ENCODE measurements around the gene ASB2.
A peak's percentile ranks its signal among the peaks of the same experiment; 100 is the strongest.

ASB2 gene

DNA sequence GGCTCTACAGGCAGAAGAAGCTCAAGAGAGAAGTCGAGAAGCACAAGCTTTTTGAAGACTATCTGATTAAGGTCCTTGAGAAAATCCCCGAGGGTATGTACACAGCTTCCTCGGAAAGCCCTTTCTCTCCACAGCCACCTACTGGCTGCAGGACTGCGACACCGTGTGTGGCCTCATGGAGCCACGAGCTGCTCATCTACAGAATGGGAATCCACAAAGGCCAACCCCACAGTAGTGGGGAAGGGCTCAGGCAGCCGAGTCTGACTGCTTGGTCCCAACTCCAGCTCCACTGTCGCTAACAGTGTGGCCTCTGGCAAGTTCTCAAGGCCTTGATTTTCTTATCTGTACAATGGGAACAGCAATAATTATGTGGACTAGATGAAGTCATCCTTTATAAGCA lies 23.2 kb upstream of the ASB2 start:
- DNase-seq = no peak

DNA sequence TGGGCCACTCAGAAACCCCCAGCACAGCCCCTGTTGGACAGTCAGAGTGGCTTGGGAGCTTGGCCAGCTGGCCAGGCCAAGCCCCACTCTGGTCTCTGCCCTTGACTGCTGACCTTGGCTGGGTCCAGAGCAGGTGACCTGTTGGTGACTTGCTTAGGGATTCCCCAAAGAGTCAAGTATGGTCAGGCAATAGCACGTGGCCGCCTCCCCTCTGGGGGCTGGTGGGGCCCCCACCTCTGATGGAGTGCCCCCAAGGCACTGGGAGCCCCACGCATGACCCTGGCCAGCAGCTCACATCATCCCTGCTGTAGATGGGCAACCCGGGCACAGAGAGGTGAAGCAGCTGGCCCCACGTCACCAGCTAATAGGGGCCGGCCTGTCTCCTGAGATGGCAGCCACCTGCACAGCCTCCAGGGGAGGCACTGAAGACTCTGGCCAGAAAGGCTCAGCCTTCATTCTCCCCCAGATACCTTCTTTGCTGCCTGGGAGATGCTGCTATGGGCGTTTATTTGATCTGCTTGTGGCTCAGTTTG lies 22.6 kb upstream of the ASB2 start:
- no peak for DNase-seq

DNA sequence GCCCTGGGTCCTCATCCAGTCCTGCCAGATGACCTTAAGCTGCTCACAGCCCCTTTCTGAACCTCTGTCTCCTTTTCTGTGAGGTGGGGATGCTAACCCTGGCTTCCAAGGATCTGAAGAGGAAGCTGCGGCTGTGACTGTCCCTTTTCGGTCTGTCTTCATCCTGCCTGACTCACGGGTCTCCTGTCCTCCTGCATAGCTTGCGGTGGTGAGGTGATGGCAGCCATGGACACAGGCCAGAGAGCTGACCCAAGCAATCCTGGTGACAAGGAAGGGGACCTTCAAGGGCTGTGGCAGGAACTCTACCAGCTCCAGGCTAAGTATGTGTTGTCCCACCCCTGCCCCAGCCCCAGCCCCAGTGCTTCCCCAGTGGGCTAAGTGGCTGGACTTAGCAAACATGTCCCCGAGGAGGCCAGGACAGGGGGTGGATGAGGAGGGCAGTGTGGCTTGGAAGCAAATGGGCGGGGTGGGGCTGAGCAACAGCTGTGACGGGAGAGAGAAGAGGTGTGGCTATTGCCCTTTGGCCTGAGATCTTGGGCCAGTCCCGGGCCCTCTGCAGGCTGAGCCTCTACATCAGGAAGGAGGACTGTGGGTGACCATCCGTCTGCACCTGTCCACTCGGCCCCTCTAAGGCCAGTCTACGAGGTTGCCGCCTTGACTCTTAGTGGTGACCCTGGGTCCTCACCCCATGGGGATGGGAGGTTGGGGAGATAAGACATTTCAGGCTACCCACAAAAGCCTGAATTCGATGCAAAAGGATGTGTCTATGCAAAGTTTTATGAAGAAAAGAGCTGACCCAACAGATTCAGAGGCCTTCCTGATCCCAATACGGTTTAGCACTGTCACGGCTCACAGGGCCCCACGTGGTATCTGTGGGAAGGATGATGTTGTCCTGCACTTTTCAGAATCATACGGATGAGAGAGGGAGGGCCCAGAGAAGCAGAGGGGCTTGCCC lies 21.8 kb upstream of the ASB2 start:
- no peak for DNase-seq

DNA sequence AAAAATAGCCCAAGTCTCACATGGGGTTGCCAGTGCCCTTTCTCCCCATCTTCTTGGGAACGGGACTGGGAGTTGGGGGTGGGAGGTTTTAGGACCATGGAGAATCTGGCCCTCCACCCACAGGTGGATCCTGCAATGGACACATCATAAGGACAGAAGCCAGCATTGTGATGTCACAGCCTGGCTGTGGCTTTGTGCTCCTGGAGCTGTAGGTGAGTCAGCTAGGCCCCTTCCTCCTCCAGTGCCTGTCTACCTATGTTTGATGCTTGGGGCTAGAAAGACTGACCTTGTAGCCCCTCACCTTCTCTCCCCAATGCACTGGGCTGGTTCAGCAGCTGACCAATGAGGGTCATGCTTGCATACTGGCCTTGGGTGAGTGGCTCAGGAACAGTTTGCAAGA lies 20.7 kb upstream of the ASB2 start, which contains the start of gene CCDC197:
Gene CCDC197, plus strand, starts transcription at position 220 of the 400 bp plus-strand sequence. CDS start 831 bp downstream, outside the sequence.
- no peak for DNase-seq

GRCh38 chr14:93996130-93996695 lies 19.8 kb upstream of the ASB2 start:
- no peak for DNase-seq

GRCh38 chr14:93994919-93995682 lies 18.7 kb upstream of the ASB2 start:
- no peak for DNase-seq

GRCh38 chr14:93993382-93993781 lies 17.0 kb upstream of the ASB2 start:
- no peak for DNase-seq

DNA sequence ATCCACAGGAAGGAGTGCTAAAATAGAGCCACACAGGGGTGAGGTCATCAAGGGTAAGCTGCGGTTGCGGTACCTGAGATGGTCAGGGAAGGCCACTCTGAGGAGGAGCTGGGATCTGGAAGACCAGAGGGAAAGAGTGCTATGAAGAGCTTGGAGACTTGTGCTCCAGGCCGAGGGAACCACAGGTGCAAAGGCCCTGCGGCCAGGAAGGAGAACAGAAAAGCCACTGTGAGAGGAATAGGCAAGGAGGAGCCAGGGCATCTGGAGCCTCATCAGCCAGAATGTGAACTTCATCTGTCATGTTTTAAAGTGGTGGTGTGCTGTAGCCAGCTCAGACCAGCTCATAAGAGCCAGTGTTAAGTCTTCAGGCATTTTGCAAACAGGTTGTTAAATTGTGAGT lies 15.3 kb upstream of the ASB2 start:
- DNase-seq = no peak

DNA sequence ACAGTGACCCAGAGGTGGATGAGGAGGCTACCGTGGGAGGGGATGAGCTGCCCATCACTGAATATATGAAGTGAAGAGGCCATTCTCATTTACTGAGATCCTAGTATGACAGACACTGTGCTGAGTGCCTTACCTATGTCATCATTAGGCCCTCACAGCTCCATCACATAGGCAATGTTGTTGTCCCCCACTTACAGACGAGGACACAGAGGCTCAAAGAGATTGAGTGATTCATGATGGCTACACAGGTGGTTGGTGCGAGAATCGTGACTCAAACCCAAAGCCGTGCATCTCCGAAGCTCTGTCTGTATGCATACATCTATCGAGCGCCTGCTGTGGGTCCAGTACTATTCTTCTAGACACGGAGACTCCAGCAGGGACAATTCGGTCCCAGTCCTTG lies 14.8 kb upstream of the ASB2 start:
- no peak for DNase-seq

GRCh38 chr14:93989939-93990338 lies 13.6 kb upstream of the ASB2 start:
- DNase-seq = no peak

- DNase-seq = no peak
Measured at GRCh38 chr14:93987815-93988476, 11.6 kb upstream of the ASB2 start.

DNA sequence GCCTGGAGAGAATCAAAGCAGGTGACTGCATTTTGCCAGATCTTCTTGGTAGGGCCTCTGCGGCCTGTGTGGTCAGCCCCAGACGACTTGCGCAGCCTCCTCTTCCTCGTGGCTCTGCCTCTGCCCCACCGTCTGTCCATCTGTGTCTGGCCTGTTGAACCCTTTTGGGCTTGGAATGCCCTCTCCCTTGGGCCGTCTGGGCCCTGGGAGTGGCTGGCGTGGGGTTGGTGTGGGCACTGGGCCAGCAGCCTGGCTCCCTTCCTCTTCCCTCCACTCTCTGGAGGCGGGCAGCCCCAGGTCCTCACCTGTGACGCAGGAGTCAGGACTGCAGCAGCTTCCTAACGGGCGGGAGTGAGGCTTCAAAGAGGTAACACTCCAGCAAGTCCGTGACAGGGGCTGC lies 11.0 kb upstream of the ASB2 start:
- DNase-seq = no peak

GRCh38 chr14:93986955-93987354 lies 10.6 kb upstream of the ASB2 start:
- peak in 1 of 2 experiments; percentile 7 for DNase-seq

- DNase-seq = peak; percentile 7 to 22
Measured at GRCh38 chr14:93984987-93985410, 8.6 kb upstream of the ASB2 start.

- no peak for DNase-seq
Measured at GRCh38 chr14:93984070-93984469, 7.7 kb upstream of the ASB2 start.

DNA sequence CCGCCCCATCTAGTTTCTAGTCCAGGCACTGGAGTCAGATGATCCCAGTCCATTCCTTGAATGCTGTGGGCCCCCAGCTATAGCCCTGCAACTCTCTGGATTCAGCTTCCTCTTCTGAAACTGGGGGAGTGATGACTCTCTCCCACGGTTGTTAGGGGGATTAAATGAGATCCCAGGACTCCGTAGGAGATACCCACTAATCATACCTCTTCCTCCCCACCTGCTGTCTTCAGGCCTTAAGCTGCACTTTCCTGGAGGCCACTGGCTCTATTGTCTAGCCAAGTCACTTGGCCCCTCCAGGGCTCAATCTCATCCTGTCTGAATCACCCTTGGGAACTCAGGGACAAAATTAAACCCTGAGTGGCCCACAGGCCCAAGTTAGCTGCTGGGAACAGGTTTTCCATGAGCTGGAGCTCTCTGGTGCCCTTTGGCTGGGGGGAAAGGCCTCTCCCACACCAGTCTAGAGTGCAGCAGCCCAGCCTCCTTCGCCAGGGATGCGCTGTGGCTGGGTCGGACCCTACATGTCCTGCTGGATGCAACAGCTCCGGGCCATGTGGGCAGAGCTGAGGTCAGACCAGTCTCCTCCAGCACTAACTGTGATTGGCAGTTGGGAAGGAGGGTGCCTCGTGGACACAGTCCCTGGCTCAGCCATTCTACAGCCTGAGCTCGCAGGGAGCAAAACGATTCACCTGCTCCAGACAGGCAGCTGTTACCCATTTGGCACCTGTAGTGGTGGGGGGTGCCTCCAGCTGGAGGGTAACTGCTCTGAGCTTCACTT lies 6.0 kb upstream of the ASB2 start:
- no peak for DNase-seq

DNA sequence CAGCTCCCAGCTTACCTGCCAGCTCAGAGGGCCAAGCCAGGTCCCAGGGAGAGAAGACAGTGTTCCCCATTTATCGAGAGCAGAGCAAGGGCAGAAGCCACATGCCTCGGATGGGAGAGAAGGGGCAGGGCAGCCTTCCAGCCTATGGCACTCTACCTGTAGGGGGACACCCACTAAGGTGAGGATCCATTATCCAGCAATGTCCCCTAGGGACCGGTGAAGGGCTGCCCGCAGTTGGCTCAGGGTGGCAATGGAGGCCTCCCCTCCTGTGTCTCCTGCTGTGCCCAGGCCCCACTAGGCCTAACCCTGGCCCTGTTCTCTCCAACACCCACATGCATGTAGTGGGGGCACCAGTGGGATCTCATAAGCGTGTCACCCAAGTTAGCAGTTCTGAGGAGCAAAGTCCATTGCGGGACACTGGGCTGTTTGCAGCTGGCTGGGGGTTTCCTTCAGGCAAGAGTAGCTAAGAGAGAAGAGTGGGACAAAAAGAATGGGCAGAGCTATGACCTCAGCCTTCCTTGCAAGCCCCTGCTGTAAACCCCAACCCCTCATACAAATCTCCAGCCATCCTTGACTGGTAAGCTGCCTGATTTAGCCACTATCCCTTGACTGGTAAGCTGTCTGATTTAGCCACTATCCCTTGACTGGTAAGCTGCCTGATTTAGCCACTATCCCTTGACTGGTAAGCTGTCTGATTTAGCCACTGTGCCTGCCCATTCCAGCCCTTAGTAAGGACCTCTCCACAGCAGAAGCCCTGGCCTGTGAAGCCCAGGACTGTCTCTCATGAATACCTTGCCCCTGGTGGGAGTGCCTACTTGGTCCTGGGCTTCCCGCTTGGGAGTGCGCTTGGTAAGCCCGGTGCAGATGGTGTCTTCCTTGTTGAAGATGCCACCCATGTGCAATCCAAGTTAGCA lies 5.2 kb upstream of the ASB2 start:
- no peak for DNase-seq

DNA sequence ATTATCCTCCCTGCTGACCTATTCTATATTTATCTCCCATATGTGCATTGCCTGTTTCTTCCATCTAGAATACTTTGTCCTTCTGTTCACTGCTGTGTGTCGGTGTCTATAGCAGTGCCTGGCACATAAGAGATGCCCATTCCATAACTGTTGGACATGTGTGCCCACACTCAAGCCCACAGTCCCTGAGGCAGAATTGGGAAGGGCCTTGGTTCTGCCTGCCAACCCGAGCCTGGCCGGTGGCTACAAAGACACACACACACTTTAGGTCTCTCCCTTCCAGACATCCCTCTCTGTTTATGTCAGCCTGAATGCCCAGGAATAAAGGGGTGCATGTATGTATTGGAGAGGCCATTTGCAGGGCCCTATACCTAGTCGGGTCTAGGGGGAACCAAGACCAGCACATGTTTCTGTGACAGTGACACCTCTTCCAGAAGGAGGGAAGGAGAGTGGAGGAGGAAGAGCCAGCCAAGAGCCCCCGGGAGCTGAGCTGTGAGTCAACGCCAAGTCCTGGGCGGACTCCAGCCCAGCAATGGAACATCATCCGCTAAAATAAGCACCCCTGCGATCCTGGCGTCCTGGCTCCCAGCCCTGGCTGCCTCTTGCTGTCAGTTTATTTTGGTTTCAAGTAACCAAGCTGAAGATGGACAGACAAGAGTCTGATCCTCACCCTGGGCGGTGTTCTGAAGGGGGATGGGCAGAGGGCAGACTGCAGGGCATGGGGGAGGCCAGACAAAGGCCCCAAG lies 4.3 kb upstream of the ASB2 start:
- no peak for DNase-seq

DNA sequence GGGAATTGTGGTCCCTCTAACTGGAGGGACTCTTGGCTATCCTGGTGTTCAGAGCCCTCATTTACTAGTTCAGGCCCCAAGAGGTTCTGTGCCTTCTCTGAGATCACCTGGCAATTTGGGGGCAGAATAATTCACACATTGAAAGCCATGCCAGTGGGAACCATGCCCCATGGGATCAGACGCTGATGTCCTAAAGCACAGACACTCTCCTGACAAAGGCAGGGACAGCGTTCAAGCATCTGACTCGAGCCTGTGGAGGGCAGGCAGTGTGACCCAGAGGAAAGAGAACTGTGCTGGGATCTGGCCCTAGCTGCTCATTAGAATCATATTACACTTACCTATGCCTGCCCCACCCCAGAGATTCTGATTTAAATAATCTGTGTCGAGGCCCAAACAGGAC lies 2.4 kb upstream of the ASB2 start:
- no peak for DNase-seq

Data from NCI-H526 (cell line).